ENCODE data around the gene CAPRIN2.

Gene CAPRIN2

DNA sequence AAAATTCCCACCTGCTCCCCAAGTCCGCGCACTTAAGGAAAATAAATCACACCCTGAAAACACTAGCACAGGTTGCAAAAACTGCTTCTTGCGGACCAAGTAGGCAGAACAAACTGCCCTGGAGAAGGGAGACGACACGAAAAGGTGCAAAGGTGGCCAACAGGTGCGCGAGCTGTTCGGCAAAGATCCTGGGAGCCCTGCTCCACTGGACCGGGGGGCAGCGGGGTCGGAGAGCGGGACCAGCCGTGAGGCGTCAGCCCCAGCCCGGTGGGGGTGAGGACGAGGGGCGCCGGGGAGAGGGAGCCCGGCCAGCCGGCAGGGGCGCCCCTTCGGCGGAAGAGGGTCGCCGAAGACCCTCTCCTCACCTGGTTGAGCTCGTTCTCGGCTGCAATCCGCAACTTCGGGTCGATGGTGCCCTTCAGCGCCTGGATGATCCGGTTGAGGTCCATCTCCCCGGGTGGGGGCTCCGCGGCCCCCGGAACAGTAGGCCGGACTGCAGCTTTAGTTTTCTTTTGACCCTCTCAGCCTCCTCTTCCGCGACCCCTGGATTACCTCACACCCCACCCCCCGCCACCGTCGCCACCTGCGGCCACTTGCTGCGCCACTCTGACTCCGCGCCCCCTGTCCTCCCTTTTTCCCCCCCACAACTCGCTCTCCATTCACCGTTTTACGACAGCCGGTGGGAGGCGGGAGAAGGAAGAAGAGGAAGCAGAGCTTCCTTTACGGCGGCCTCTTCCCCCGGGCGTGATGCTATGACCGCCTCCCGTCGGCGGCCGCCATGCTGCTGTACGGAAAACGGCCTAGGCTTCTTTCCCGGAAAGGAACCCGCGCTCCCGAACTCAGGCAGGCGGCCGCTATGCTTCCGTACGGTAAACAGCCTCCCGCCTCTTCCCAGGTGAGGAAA, 59.3 kb downstream of the CAPRIN2 start, which contains the start of gene IPO8:
TSS of gene IPO8 (minus strand) at position 671 of the 904 bp plus-strand sequence. CDS start at position 449, 222 bp downstream.
- Histone ChIP-seq H4K20me1 (peaks cover 38% of the 10 kb centered on the region), H3K9me3 (no peaks in the 10 kb centered on the region), H3K27me3 (no peaks in the 10 kb centered on the region), H3K4me3 (peak within 1 kb of the TSS; percentile 99), H3K4me2 (peak within 1 kb of the TSS; percentile 92), H3K36me3 (no peaks in the 10 kb centered on the region), H3K9ac (peak within 1 kb of the TSS; percentile 95), H3K27ac (peak within 1 kb of the TSS; percentile 95), H3K4me1 (peaks cover 30% of the 10 kb centered on the region)
- no peak for TF ChIP-seq Cebpa-rat (IDR thresholded peaks at IDR 0.05)

DNA sequence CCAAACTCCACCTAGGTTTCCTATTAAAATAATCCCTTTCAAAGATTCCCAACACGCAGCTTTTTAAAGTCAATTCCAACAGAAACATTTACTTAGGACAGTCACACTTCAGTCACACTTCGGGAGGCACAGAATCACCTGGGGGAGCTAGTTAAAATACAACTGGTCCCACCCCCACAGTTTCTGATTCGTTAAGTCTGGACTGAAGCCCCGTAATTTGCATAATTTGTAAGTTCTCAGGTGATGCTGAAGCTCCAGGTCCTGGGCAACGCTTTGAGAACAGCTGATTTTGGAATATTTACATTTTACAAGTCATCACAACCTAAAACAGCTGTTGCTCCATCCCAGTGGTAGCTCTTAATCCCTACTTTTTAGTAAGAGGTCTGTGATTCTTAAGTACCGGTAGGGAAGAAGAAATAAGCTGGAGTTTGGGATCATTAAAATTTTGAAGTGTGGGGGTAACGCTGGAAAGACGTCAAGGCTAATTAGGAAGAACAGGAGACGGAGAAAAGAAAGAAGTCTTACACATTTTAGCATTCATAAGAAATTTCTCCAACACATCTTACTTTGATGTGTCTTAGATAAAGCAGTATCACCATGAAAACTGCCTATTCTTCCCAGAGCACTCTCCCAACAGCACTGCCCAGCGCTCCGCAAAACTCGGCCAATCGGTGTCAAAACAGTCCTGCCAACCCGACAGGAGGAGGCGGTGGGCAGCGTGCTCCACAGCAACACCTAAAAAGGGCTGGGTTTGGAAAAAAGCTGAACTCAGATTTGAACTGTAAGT, 60.1 kb downstream of the CAPRIN2 start:
- no peak for TF ChIP-seq Cebpa-rat (IDR thresholded peaks at IDR 0.05)
- H4K20me1 ChIP-seq = peaks cover 44% of the 10 kb centered on the region
- H3K36me3 ChIP-seq = 0 out of 2 replicates have a peak, but pooled peaks cover 8% of the 10 kb centered on the region
- peak overlapping the region; percentile 95 for H3K9ac ChIP-seq
- no peaks in the 10 kb centered on the region for H3K27me3 ChIP-seq
- peak overlapping the region; percentile 92 for H3K4me2 ChIP-seq
- H3K9me3 ChIP-seq = no peaks in the 10 kb centered on the region
- H3K4me1 ChIP-seq = peaks cover 30% of the 10 kb centered on the region
- H3K27ac ChIP-seq = peak overlapping the region; percentile 95
- H3K4me3 ChIP-seq = peak overlapping the region; percentile 99

DNA sequence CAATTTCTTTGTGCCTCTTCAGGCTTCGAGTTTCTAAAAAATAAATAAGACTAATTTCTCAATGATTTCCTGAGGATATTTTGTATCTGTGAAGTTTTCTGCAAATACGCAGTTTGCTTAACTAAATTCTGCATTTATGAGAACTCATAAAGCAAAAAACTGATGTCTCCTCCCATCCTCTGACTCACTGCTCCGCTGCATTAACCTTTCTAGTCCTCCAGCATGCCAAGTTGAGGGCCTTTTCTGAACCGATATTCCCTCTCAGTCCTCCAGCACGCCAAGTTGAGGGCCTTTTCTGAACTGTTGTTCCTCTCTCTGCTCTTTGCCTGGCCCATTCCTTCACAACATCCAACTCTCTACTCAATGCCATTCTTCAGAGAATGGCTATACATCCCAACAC, 62.3 kb downstream of the CAPRIN2 start:
- TF ChIP-seq Cebpa-rat (IDR thresholded peaks at IDR 0.05) = no peak
- H3K4me1 ChIP-seq = peaks cover 30% of the 10 kb centered on the region
- H4K20me1 ChIP-seq = peaks cover 44% of the 10 kb centered on the region
- H3K27me3 ChIP-seq = no peaks in the 10 kb centered on the region
- no peak overlapping the region for H3K27ac ChIP-seq
- no peak overlapping the region for H3K9ac ChIP-seq
- H3K36me3 ChIP-seq = 0 out of 2 replicates have a peak, but pooled peaks cover 8% of the 10 kb centered on the region
- H3K4me2 ChIP-seq = peak overlapping the region; percentile 8; the same call in 1 of the 2 replicates
- no peak overlapping the region for H3K4me3 ChIP-seq
- no peaks in the 10 kb centered on the region for H3K9me3 ChIP-seq

DNA sequence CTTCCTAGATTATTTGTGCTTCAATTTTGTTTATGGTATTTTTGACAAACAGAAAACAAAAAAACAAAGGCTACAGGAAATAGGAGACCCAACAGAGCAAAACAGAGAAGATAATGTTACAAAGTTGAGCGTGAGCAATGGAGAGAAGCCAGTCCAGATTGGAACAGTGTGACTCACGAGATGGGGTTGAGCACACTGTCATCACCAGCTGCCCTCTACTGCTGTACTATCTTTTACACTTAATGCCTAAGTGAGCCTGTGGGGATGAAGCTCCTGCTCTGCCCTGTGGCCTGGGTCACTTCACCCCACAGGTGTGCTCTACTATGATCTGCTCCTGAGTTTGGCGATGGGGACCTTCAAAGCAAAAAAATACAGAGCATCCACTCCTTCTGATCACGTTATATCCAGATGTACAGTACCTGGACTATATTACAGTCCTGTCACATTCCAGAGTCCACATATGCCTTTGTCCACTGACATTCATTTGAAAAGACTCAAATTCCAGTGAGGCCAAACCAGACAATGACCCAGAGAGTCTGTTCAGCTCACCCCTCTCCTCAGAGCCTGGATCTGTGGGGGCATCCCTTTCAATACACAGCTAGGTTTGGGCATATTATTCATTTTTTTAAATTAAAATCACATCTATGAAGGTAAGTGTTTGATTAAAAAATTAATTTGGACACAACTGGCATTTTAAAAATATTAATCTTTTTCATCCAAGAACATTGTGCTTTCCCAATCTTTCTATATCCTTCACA, 63.5 kb downstream of the CAPRIN2 start:
- H3K4me1 ChIP-seq = peaks cover 27% of the 10 kb centered on the region
- no peak overlapping the region for H3K27ac ChIP-seq
- no peaks in the 10 kb centered on the region for H3K9me3 ChIP-seq
- H3K27me3 ChIP-seq = no peaks in the 10 kb centered on the region
- H3K9ac ChIP-seq = no peak overlapping the region
- H3K4me3 ChIP-seq = no peak overlapping the region
- no peak overlapping the region for H3K4me2 ChIP-seq
- H4K20me1 ChIP-seq = peaks cover 44% of the 10 kb centered on the region
- H3K36me3 ChIP-seq = peaks cover 10% of the 10 kb centered on the region
- no peak for TF ChIP-seq Cebpa-rat (IDR thresholded peaks at IDR 0.05)

DNA sequence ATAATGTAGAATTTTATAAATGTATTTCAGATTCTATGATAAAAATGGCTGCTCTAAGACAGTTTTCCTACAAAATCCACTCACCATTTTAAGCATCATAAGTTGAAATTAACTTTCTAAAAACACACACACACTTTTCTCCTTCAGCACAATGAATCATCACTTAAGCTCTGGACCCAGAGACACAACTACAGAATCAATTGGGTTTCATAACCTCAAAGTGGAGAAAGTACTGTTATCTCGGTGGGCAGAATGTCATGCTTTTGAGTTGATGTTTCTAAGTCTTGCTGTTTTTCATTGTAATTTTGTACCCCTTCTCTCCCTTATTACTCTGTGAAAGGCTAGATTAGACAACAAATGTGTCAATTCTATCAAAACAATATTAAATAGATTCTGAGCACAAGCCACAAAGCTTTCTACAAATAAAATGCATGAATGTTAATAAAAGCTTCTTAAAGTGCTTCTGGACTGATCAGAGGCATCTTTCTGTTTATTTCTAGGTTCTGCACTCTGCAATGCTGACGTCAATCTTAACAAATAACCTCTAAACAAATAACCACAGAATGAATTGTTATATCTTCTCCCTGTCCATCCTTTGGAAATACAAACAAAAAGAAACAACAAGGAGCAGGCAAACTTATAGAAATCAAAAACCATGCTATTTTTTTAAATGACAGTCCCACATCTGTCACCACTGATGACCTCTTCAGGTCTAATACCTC, 67.3 kb downstream of the CAPRIN2 start:
- H3K4me3 ChIP-seq = no peak overlapping the region
- H3K9ac ChIP-seq = no peak overlapping the region
- H3K27me3 ChIP-seq = no peaks in the 10 kb centered on the region
- no peak for TF ChIP-seq Cebpa-rat (IDR thresholded peaks at IDR 0.05)
- H3K4me1 ChIP-seq = peaks cover under 1% of the 10 kb centered on the region; the same call in 1 of the 2 replicates
- no peak overlapping the region for H3K4me2 ChIP-seq
- H3K9me3 ChIP-seq = no peaks in the 10 kb centered on the region
- peaks cover 35% of the 10 kb centered on the region for H3K36me3 ChIP-seq
- no peak overlapping the region for H3K27ac ChIP-seq
- peaks cover 20% of the 10 kb centered on the region for H4K20me1 ChIP-seq

DNA sequence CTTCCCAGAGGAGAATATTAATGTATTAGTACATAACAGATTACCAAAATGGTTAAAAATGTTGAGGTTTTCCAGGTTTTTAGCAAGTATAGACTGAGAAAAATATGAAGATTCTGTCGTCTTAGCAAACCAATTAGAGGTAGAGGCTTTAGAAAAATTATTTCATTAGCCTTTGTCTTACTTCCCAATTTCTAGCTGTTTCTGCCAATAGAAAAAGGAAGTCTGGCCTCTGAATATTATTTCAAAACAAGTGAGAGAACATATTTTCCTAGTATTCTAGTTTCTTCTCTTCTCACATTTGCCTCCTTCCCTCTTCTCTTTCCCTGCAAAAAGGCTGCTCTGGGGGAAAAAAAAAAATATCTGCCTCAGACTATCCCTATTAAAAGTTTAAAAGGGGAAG, 75.5 kb downstream of the CAPRIN2 start:
- Histone ChIP-seq H3K36me3 (peaks cover 79% of the 10 kb centered on the region), H3K9ac (no peak overlapping the region), H3K4me2 (no peak overlapping the region), H3K27ac (no peak overlapping the region), H3K27me3 (no peaks in the 10 kb centered on the region), H3K9me3 (no peaks in the 10 kb centered on the region), H3K4me3 (no peak overlapping the region), H4K20me1 (no peaks in the 10 kb centered on the region), H3K4me1 (no peaks in the 10 kb centered on the region)
- TF ChIP-seq Cebpa-rat (IDR thresholded peaks at IDR 0.05) = no peak

DNA sequence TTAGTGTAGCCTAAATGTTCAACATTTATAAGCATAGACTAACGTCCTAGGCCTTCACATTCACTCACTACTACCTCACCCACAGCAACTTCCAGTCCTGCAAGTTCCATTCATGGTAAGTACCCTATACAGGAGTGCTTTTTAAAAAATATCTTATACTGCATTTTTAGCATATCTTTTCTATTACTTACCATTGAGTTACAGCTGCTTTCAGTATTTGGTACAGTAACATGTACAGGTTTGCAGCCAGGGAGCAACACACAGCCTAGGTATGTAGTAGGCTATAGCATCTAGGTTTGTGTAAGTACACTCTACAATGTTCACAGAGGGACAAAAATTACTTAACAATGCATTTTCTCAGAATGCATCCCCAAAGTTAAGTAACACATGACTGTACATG, 76.5 kb downstream of the CAPRIN2 start:
- Histone ChIP-seq H3K4me2 (no peak overlapping the region), H3K9ac (no peak overlapping the region), H3K36me3 (peaks cover 83% of the 10 kb centered on the region), H3K4me1 (no peaks in the 10 kb centered on the region), H3K27ac (no peak overlapping the region), H3K9me3 (no peaks in the 10 kb centered on the region), H3K27me3 (no peaks in the 10 kb centered on the region), H4K20me1 (no peaks in the 10 kb centered on the region), H3K4me3 (no peak overlapping the region)
- no peak for TF ChIP-seq Cebpa-rat (IDR thresholded peaks at IDR 0.05)

DNA sequence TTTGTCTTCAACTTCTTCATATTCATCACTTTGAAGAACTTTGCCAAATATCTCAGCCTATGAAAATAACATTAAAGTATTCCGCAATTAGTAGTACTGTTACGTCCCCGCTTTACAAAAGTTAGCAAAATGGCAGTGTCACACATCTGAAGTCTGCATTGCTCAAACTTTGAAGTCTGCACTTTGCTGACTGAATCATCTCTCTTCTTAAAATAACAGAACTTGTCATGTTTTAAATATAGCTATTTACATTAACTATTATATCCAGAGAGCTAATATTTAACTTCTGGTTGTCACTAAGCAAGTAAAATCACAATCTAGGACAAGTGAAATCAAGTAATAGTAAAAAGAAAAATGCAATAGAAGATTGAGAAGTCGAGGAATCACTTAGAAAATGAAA, 93.5 kb downstream of the CAPRIN2 start:
- peaks cover 60% of the 10 kb centered on the region for H3K36me3 ChIP-seq
- TF ChIP-seq Cebpa-rat (IDR thresholded peaks at IDR 0.05) = no peak
- H3K27me3 ChIP-seq = no peaks in the 10 kb centered on the region
- no peaks in the 10 kb centered on the region for H3K4me1 ChIP-seq
- H3K4me3 ChIP-seq = no peak overlapping the region
- no peaks in the 10 kb centered on the region for H3K9me3 ChIP-seq
- H3K4me2 ChIP-seq = no peak overlapping the region
- H3K27ac ChIP-seq = no peak overlapping the region
- H3K9ac ChIP-seq = no peak overlapping the region
- H4K20me1 ChIP-seq = no peaks in the 10 kb centered on the region
